Measurements from ENCODE around the gene NINL. TPM values are rescaled to one million over a fixed set of nuclear protein-coding genes. Genes with fewer than 3 reads are reported as not detected.

Gene NINL
- total RNA-seq, 2 experiments from 2014 or later, result 2.1 to 2.2 TPM

GRCh38 chr20:25490656-25491445, 94.5 kb downstream of the NINL start:
- no peak overlapping the region for H3K4me3 Mint-ChIP-seq
- DNase-seq, result no peak
- CTCF ChIA-PET, result no interaction called here

DNA sequence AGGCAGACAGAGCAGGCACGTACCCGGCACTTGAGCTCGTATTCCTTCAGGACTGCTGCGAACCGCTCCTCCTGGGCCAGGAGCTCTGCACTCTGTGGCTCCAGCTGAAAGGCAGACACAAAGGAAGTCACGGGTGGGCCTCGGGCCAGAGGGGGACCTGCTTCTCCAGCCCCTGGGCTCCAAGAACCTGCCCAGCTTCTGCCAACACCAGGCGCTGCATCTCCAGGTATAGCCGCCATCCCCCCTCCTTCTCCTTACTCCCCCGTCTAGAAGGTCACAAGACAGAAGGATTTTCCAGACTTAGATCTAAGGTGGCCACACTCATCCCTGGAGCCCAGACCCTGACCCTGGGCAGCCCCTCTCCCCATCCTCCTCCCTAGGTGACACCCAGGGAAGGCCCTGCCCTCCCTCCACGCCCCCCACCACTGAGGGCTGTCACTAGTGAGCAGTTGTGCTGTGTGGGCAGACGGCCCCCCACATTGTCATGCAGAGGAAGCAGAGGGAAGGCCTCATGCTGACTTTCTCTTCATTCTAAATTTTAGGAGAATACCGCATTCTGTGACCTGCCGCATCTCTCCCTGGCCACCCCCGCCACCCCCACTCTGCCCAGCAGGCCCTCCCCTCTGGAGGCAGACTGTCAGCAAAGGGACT, 96.0 kb downstream of the NINL start:
- Mint-ChIP-seq H3K36me3 (ENCODE audit: low read depth) (no peaks in the 10 kb centered on the region), H3K9me3 (ENCODE audit: insufficient read depth) (no peaks in the 10 kb centered on the region), H3K27ac (no peak overlapping the region), H3K4me3 (no peak overlapping the region), H3K27me3 (ENCODE audit: low read depth) (no peaks in the 10 kb centered on the region), H3K4me1 (ENCODE audit: low read depth) (peaks cover 20% of the 10 kb centered on the region)
- DNase-seq (no peak), ATAC-seq (no peak)
- CTCF ChIA-PET, result no interaction called here
- POLR2A ChIA-PET, result no interaction called here

More at GRCh38 chr20:25490656-25491445, 94.5 kb downstream of the NINL start:
- no peak overlapping the region for H3K27ac Mint-ChIP-seq
- no peaks in the 10 kb centered on the region for H3K9me3 Mint-ChIP-seq (ENCODE audit: insufficient read depth)
- no peaks in the 10 kb centered on the region for H3K36me3 Mint-ChIP-seq (ENCODE audit: low read depth)
- POLR2A ChIA-PET, result no interaction called here
- H3K4me1 Mint-ChIP-seq (ENCODE audit: low read depth), result peaks cover 8% of the 10 kb centered on the region
- no peaks in the 10 kb centered on the region for H3K27me3 Mint-ChIP-seq (ENCODE audit: low read depth)
- ATAC-seq, result no peak

GRCh38 chr20:25487975-25488374, 97.4 kb downstream of the NINL start:
- H3K4me3 Mint-ChIP-seq, result no peak overlapping the region
- CTCF ChIA-PET, result interaction anchor here (1.3 kb wide), 1 partner anchor 18 kb away, joined by 3 read pairs; no protein-coding TSS in a partner anchor

DNA sequence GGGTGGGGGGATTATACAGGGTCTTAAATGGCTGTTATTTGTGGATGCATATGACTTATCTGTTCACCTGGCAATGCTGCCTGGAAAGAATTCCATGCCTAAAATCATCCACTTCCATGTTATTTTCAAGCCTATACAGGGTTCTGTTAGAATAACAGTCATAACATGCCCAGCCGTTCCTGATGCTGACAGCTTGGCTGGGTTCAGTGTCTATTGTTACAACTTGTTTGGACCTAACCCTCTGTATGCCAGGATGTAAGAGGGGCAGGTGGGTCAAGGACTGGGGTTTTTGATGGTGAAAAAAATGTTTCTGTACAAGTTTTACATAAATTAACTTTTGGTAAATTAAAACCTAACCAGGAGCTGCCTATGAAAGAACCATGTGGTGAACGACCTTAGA, 98.0 kb downstream of the NINL start:
- Mint-ChIP-seq H3K9me3 (ENCODE audit: insufficient read depth) (no peaks in the 10 kb centered on the region), H3K4me1 (ENCODE audit: low read depth) (peaks cover 20% of the 10 kb centered on the region)
- no peak for DNase-seq

More at GRCh38 chr20:25487975-25488374, 97.4 kb downstream of the NINL start:
- H3K27ac Mint-ChIP-seq, result no peak overlapping the region
- H3K4me1 Mint-ChIP-seq (ENCODE audit: low read depth), result peaks cover 20% of the 10 kb centered on the region
- H3K9me3 Mint-ChIP-seq (ENCODE audit: insufficient read depth), result no peaks in the 10 kb centered on the region
- ATAC-seq (no peak), DNase-seq (no peak)
- POLR2A ChIA-PET, result no interaction called here
- H3K27me3 Mint-ChIP-seq (ENCODE audit: low read depth), result no peaks in the 10 kb centered on the region
- no peaks in the 10 kb centered on the region for H3K36me3 Mint-ChIP-seq (ENCODE audit: low read depth)

DNA sequence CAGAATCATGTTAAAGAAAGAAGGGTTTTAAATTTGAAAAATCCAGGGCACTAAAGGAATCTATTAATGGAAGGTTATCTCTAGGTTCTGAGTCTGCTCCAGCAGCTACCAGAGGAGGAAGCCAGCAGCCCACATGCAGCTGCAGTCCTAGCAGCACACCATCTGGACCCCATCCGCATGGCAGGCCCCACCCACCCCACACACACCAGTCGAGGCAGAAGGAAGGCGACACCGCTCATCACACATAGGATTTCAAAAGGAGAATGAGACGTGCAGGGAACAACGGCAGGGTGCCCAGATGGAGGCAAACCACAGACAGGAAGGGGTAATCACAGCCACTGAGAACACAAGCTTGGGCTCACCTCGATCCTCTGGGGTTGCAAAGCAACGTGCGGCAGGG, 99.0 kb downstream of the NINL start:
- DNase-seq, result no peak
- Mint-ChIP-seq H3K36me3 (ENCODE audit: low read depth) (no peaks in the 10 kb centered on the region), H3K4me3 (no peak overlapping the region), H3K9me3 (ENCODE audit: insufficient read depth) (no peaks in the 10 kb centered on the region), H3K4me1 (ENCODE audit: low read depth) (peaks cover 20% of the 10 kb centered on the region), H3K27me3 (ENCODE audit: low read depth) (no peaks in the 10 kb centered on the region), H3K27ac (no peak overlapping the region)
- ATAC-seq, result no peak
- ChIA-PET CTCF (interaction anchor here (1.1 to 1.6 kb wide), 2 partner anchors 54 to 58 kb away, joined by 3 to 4 read pairs; no protein-coding TSS in a partner anchor), POLR2A (no interaction called here)

More for the DNA sequence above, 98.0 kb downstream of the NINL start:
- Mint-ChIP-seq H3K4me3 (no peak overlapping the region), H3K27me3 (ENCODE audit: low read depth) (no peaks in the 10 kb centered on the region), H3K36me3 (ENCODE audit: low read depth) (no peaks in the 10 kb centered on the region), H3K27ac (no peak overlapping the region)
- ChIA-PET CTCF (interaction anchor here (1.3 to 1.6 kb wide), 2 partner anchors 17 to 53 kb away, joined by 3 to 4 read pairs; no protein-coding TSS in a partner anchor), POLR2A (no interaction called here)
- ATAC-seq, result no peak

DNA sequence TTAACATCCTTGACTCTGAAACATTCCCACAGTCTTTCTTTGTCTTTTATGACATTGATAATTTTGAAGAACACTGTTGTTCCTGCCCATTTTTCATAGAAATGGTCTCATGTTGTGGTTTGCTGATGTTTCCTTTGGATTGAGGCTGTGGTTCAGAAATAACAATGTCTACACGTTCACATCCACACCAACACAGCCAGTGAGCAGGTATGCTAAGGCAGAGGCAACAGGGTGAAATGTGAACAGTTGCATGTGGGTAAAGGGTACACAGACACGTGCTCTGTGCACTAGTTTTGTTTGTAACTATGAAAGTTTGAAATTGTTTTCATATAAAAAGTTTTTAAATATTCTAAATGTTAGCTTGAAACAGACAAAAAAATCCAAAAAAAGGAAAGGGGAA, 99.5 kb downstream of the NINL start:
- peaks cover 20% of the 10 kb centered on the region for H3K4me1 Mint-ChIP-seq (ENCODE audit: low read depth)
- DNase-seq, result no peak
- no peak overlapping the region for H3K4me3 Mint-ChIP-seq
- ChIA-PET POLR2A (no interaction called here), CTCF (interaction anchor here (1.1 to 1.6 kb wide), 2 partner anchors 54 to 57 kb away, joined by 3 to 4 read pairs; no protein-coding TSS in a partner anchor)
- no peak overlapping the region for H3K27ac Mint-ChIP-seq
- H3K9me3 Mint-ChIP-seq (ENCODE audit: insufficient read depth), result no peaks in the 10 kb centered on the region
- no peak for ATAC-seq
- no peaks in the 10 kb centered on the region for H3K36me3 Mint-ChIP-seq (ENCODE audit: low read depth)
- no peaks in the 10 kb centered on the region for H3K27me3 Mint-ChIP-seq (ENCODE audit: low read depth)

DNA sequence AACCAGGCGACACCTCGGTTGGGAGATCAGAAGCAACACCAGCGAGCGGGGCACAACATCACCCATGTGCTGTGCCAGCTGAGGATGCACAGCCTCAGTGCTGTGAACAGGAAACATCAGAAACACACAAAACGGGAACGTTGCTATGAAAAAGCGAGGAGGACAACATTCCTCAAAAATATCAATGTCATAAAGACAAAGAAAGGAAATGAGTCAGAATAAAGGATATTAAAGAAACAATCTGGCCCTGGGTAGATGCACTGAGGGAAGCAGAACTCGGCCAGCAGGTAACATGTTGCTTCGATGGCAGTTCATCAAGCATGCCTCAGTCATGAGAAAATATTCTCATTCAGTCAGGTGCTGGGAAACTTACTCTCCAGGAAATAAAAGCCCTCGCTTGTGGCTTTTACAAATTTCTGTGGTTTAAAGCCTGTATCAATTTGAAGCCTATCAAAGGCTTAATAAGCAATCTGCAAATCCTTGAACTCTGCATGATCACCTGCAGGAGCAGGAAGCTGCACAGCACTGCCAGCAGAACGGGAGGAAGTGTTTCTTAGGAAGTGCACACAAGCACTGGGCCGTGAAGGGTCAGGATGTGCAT, 100.3 kb downstream of the NINL start:
- no peaks in the 10 kb centered on the region for H3K27me3 Mint-ChIP-seq (ENCODE audit: low read depth)
- H3K27ac Mint-ChIP-seq, result no peak overlapping the region
- DNase-seq (no peak), ATAC-seq (no peak)
- ChIA-PET POLR2A (no interaction called here), CTCF (no interaction called here)
- no peak overlapping the region for H3K4me3 Mint-ChIP-seq
- no peaks in the 10 kb centered on the region for H3K36me3 Mint-ChIP-seq (ENCODE audit: low read depth)
- H3K4me1 Mint-ChIP-seq (ENCODE audit: low read depth), result peaks cover 20% of the 10 kb centered on the region
- H3K9me3 Mint-ChIP-seq (ENCODE audit: insufficient read depth), result no peaks in the 10 kb centered on the region

DNA sequence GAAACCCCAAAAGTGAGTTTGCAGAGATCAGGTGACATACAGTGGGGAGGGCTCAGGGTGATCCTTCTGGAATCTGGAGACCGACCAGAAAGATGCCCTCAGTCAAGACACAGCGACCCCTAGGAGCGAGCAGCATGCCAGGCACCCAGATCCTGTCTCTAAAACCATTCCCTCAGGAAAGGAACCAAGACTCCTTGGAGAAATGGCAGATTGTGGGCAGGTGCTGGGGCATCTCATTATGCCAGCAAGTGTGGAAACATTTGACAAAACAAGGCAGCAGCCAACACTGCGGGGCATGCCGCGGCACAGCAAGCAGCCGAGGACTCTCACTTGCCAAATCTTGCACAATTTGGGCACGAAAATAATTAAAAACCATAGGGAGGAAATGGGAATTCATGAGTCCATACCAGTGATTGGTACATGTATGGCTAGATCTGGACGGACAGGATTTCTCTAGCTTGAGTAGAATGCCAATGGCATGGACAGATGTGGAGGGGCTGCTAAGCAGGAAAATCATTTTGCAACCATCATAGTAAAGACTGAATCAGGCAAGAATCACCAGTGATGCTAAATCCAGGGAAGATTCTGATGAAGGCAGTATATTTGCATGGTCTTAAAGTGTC, 101.0 kb downstream of the NINL start:
- Mint-ChIP-seq H3K4me3 (no peak overlapping the region), H3K27ac (no peak overlapping the region), H3K4me1 (ENCODE audit: low read depth) (peaks cover 20% of the 10 kb centered on the region), H3K27me3 (ENCODE audit: low read depth) (no peaks in the 10 kb centered on the region), H3K9me3 (ENCODE audit: insufficient read depth) (no peaks in the 10 kb centered on the region), H3K36me3 (ENCODE audit: low read depth) (no peaks in the 10 kb centered on the region)
- DNase-seq (no peak), ATAC-seq (no peak)
- ChIA-PET CTCF (no interaction called here), POLR2A (no interaction called here)

DNA sequence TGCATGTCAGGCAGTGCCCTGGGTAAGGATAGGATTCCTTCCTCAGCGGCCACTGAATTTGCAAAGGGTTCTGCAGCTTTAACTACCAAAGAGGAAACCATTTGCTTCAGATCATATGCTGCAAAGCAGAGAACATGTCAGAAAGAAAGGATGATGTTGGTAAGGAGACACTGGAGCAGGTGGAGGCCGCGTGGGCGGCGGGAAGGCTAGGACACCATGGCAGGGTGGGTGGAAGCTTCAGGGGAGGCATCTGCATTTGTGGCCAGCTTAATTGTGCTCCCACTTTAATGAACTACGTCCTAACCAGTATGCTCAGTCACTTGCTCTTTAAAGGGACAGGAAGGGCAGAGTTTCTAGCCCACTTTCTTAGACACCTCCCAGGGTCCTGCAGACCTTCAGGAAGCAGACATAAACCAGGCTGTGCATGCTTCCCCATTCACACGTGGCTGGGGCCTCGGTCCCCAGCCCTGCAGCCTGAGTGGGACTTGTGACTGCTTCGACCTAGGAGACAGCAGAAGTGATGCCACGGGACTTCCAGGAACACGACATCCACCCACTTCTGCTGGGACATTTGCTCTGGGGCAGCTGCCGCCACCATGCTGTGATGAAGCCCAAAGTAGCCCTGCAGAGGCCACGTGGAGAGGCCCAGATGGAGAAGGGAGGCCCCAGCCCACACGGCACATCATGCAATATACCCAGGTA, 101.7 kb downstream of the NINL start:
- DNase-seq, result no peak
- Mint-ChIP-seq H3K36me3 (ENCODE audit: low read depth) (no peaks in the 10 kb centered on the region), H3K27ac (no peak overlapping the region), H3K4me1 (ENCODE audit: low read depth) (peaks cover 20% of the 10 kb centered on the region), H3K9me3 (ENCODE audit: insufficient read depth) (no peaks in the 10 kb centered on the region), H3K27me3 (ENCODE audit: low read depth) (no peaks in the 10 kb centered on the region), H3K4me3 (no peak overlapping the region)
- ChIA-PET POLR2A (no interaction called here), CTCF (no interaction called here)
- no peak for ATAC-seq

DNA sequence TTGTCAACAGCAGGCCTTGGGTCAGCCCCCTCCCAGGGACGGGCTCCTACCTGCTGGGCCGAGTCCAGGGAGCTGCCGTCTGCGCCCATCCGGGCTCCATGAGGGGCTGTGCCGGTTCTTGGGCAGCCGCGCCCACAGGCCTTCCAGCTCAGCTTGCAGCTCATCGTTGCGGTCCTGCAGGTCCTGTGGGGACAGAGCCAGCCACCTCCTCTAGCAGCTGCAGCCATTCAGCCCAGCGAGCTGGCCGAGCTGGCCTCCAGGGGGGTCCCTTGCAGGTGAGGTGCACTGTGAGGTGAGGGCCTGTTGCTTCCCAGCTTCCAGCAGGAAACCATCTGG, 103.4 kb downstream of the NINL start:
- ATAC-seq, result no peak

DNA sequence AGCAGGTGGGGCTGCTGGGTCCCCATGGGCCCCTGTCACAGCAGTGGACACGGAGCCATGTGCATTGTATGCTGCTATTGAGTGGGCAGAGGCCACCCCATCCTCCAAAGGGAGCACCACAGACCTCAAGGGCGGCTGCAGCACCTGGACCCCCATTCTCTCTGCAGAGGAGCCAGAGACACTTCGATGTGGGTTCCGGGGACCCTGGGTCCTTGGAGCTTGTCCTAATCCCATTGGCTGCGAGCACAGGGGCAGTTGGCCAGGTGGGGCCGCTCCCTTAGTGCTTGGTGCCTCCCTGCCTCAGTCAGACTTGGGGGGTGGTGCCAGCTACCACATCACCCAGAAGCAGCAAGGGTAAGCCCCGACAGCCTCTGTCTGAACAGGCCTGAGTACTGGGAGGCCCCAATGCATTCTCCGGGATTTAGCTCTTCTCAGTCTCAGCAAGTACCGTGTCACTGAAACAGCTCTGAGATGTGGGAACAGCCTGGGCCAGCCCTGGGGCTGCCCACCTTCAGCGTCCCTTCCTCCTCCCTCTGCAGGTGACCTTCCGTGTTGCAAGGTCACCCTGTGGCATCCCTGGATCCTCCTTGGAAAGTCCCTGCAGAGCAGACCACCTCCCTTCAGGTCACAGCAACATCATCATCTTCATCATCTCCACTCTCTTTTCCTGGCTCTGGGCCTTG, 104.0 kb downstream of the NINL start:
- ChIA-PET POLR2A (no interaction called here), CTCF (no interaction called here)
- Mint-ChIP-seq H3K4me1 (ENCODE audit: low read depth) (peaks cover 16% of the 10 kb centered on the region), H3K27me3 (ENCODE audit: low read depth) (no peaks in the 10 kb centered on the region), H3K36me3 (ENCODE audit: low read depth) (no peaks in the 10 kb centered on the region), H3K9me3 (ENCODE audit: insufficient read depth) (no peaks in the 10 kb centered on the region), H3K4me3 (no peak overlapping the region), H3K27ac (no peak overlapping the region)
- no peak for ATAC-seq
- no peak for DNase-seq

More for the DNA sequence above, 103.4 kb downstream of the NINL start:
- H3K9me3 Mint-ChIP-seq (ENCODE audit: insufficient read depth), result no peaks in the 10 kb centered on the region
- H3K4me3 Mint-ChIP-seq, result no peak overlapping the region
- H3K27ac Mint-ChIP-seq, result no peak overlapping the region
- peaks cover 20% of the 10 kb centered on the region for H3K4me1 Mint-ChIP-seq (ENCODE audit: low read depth)
- CTCF ChIA-PET, result no interaction called here
- no peaks in the 10 kb centered on the region for H3K27me3 Mint-ChIP-seq (ENCODE audit: low read depth)
- H3K36me3 Mint-ChIP-seq (ENCODE audit: low read depth), result no peaks in the 10 kb centered on the region
- POLR2A ChIA-PET, result no interaction called here
- DNase-seq, result no peak
